ENCODE results near the gene GNB1.

The GNB1 gene

DNA sequence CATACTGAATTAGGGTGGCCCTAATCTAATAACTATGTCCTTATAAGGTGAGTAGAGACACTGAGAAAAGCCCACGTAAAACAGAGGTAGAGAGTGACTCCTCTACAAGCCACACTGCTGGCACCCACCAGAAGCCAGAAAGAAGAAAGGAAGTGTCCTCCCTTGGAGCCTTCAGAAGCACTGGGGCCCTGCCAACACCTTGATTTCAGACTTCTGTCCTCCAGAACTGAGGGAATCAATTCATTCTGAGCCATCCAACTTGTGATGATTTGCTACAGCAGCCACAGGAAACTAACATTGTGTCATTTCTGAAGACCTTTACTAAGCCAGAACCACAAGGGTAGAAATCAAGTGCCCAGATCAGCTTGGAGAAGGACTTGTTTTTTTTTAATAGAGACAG lies 15.0 kb downstream of the GNB1 start:
- H3K18ac ChIP-seq (ENCODE audit: low read depth in 1 of 2, low read length in 2 of 2) = no peak overlapping the region
- no peak overlapping the region for H3K4me2 ChIP-seq (ENCODE audit: low read length, poor library complexity, severe bottlenecking)
- H2AK5ac ChIP-seq (ENCODE audit: low read length, severe bottlenecking) = no peak overlapping the region
- no peak overlapping the region for H2BK12ac ChIP-seq (ENCODE audit: low read length in 2 of 2)
- no peak for DNase-seq
- no peak overlapping the region for H3K4ac ChIP-seq (ENCODE audit: low read depth in 1 of 2, low read length in 2 of 2)
- 100% methylated on average over 1 of the region's 1 CpG for WGBS
- H4K91ac ChIP-seq (ENCODE audit: low read length) = no peak overlapping the region
- H3K4me1 ChIP-seq (ENCODE audit: control insufficient read depth, insufficient read depth, low read depth, low read length) = peaks cover 20% of the 10 kb centered on the region
- no peak overlapping the region for H2BK120ac ChIP-seq (ENCODE audit: low read depth, low read length)
- H3K23ac ChIP-seq (ENCODE audit: low read length in 2 of 2) = no peak overlapping the region
- H4K8ac ChIP-seq (ENCODE audit: low read length) = no peak overlapping the region
- no peak overlapping the region for H2AFZ ChIP-seq (ENCODE audit: low read depth, low read length)
- H2BK5ac ChIP-seq (ENCODE audit: low read depth, low read length, poor library complexity, severe bottlenecking) = no peak overlapping the region
- no peak overlapping the region for H3K14ac ChIP-seq (ENCODE audit: low read length in 2 of 2)
- no peaks in the 10 kb centered on the region for H3K79me1 ChIP-seq (replicated peaks; ENCODE audit: low read length, poor library complexity, severe bottlenecking)
- H2BK15ac ChIP-seq (ENCODE audit: low read depth, poor library complexity, severe bottlenecking) = no peak overlapping the region
- H3K27me3 ChIP-seq (ENCODE audit: control insufficient read depth in 1 of 2, insufficient read depth in 1 of 2, low read length in 2 of 2) = no peaks in the 10 kb centered on the region
- H3K27ac ChIP-seq (ENCODE audit: low read length, poor library complexity, severe bottlenecking) = peak overlapping the region; percentile 1
- H3K36me3 ChIP-seq (ENCODE audit: control insufficient read depth in 1 of 2, insufficient read depth in 2 of 2, low read depth in 1 of 2, low read length in 2 of 2) = peaks cover 43 to 56% of the 10 kb centered on the region in 2 experiments
- H3K4me3 ChIP-seq (ENCODE audit: insufficient read depth in 1 of 2, low read depth in 1 of 2, low read length in 2 of 2) = no peak overlapping the region
- H3K9ac ChIP-seq (ENCODE audit: low read length) = no peak overlapping the region
- H3K9me3 ChIP-seq (ENCODE audit: control insufficient read depth, low read length) = no peaks in the 10 kb centered on the region

DNA sequence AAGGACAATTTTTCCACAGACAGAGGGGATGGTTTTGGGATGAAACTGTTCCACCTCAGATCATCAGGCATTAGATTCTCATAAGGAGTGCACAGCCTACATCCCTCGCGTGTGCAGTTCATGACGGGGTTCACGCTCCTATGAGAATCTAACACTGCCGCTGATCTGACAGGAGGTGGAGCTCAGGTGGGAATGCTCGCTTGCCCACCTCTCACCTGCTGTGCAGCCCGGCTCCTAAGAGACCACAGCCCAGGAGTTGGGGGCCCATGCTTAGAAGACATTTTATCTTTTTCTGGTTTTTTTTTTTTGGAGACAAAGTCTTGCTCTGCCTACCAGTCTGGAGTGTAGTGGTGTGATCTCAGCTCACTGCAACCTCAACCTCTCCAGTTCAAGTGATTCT lies 16.0 kb downstream of the GNB1 start:
- H2BK12ac ChIP-seq (ENCODE audit: low read length in 2 of 2) = no peak overlapping the region
- H3K27me3 ChIP-seq (ENCODE audit: control insufficient read depth in 1 of 2, insufficient read depth in 1 of 2, low read length in 2 of 2) = no peaks in the 10 kb centered on the region
- no peak overlapping the region for H3K4me3 ChIP-seq (ENCODE audit: insufficient read depth in 1 of 2, low read depth in 1 of 2, low read length in 2 of 2)
- no peaks in the 10 kb centered on the region for H3K79me1 ChIP-seq (replicated peaks; ENCODE audit: low read length, poor library complexity, severe bottlenecking)
- no peak overlapping the region for H3K4me2 ChIP-seq (ENCODE audit: low read length, poor library complexity, severe bottlenecking)
- H3K4me1 ChIP-seq (ENCODE audit: control insufficient read depth, insufficient read depth, low read depth, low read length) = peaks cover 15% of the 10 kb centered on the region
- peaks cover 43 to 56% of the 10 kb centered on the region in 2 experiments for H3K36me3 ChIP-seq (ENCODE audit: control insufficient read depth in 1 of 2, insufficient read depth in 2 of 2, low read depth in 1 of 2, low read length in 2 of 2)
- 97% methylated on average over 7 of the region's 7 CpGs for WGBS
- no peak overlapping the region for H3K4ac ChIP-seq (ENCODE audit: low read depth in 1 of 2, low read length in 2 of 2)
- DNase-seq = no peak
- H3K27ac ChIP-seq (ENCODE audit: low read length, poor library complexity, severe bottlenecking) = peak overlapping the region; percentile 17
- H2BK15ac ChIP-seq (ENCODE audit: low read depth, poor library complexity, severe bottlenecking) = no peak overlapping the region
- H3K23ac ChIP-seq (ENCODE audit: low read length in 2 of 2) = no peak overlapping the region
- no peak overlapping the region for H2AK5ac ChIP-seq (ENCODE audit: low read length, severe bottlenecking)
- H4K8ac ChIP-seq (ENCODE audit: low read length) = no peak overlapping the region
- no peak overlapping the region for H3K18ac ChIP-seq (ENCODE audit: low read depth in 1 of 2, low read length in 2 of 2)
- no peak overlapping the region for H4K91ac ChIP-seq (ENCODE audit: low read length)
- no peak overlapping the region for H2BK5ac ChIP-seq (ENCODE audit: low read depth, low read length, poor library complexity, severe bottlenecking)
- no peak overlapping the region for H3K14ac ChIP-seq (ENCODE audit: low read length in 2 of 2)
- no peak overlapping the region for H3K9ac ChIP-seq (ENCODE audit: low read length)
- H2BK120ac ChIP-seq (ENCODE audit: low read depth, low read length) = no peak overlapping the region
- H3K9me3 ChIP-seq (ENCODE audit: control insufficient read depth, low read length) = no peaks in the 10 kb centered on the region
- H2AFZ ChIP-seq (ENCODE audit: low read depth, low read length) = no peak overlapping the region

DNA sequence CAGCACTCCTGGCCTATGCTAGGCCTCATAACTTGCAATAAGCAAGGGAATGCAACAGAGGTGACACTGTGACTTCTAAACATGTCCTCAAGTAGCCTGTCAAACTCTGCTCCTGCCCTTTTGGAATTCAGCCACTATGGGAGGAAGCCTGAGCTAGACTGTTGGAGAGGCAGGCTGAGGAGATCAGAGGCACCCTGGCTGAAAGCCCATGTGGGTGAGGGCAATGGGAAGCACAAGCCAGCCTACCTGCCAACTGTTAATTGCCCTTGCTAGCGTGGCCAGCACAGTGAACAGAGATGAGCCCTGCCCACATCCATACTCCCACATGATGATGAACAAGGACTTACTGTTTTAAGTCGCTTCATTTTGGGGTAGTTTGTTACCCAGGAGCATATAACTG lies 17.7 kb downstream of the GNB1 start:
- no peaks in the 10 kb centered on the region for H3K79me1 ChIP-seq (replicated peaks; ENCODE audit: low read length, poor library complexity, severe bottlenecking)
- H3K4me3 ChIP-seq (ENCODE audit: insufficient read depth in 1 of 2, low read depth in 1 of 2, low read length in 2 of 2) = no peak overlapping the region
- H3K9ac ChIP-seq (ENCODE audit: low read length) = no peak overlapping the region
- no peak overlapping the region for H3K4me2 ChIP-seq (ENCODE audit: low read length, poor library complexity, severe bottlenecking)
- no peak overlapping the region for H3K23ac ChIP-seq (ENCODE audit: low read length in 2 of 2)
- H3K27ac ChIP-seq (ENCODE audit: low read length, poor library complexity, severe bottlenecking) = no peak overlapping the region
- no peak overlapping the region for H2AFZ ChIP-seq (ENCODE audit: low read depth, low read length)
- no peak overlapping the region for H2BK15ac ChIP-seq (ENCODE audit: low read depth, poor library complexity, severe bottlenecking)
- no peak overlapping the region for H4K91ac ChIP-seq (ENCODE audit: low read length)
- H3K14ac ChIP-seq (ENCODE audit: low read length in 2 of 2) = no peak overlapping the region
- H3K4me1 ChIP-seq (ENCODE audit: control insufficient read depth, insufficient read depth, low read depth, low read length) = peaks cover 13% of the 10 kb centered on the region
- H3K4ac ChIP-seq (ENCODE audit: low read depth in 1 of 2, low read length in 2 of 2) = no peak overlapping the region
- H3K27me3 ChIP-seq (ENCODE audit: control insufficient read depth in 1 of 2, insufficient read depth in 1 of 2, low read length in 2 of 2) = no peaks in the 10 kb centered on the region
- no peak overlapping the region for H2BK120ac ChIP-seq (ENCODE audit: low read depth, low read length)
- H3K9me3 ChIP-seq (ENCODE audit: control insufficient read depth, low read length) = no peaks in the 10 kb centered on the region
- peaks cover 36 to 45% of the 10 kb centered on the region in 2 experiments for H3K36me3 ChIP-seq (ENCODE audit: control insufficient read depth in 1 of 2, insufficient read depth in 2 of 2, low read depth in 1 of 2, low read length in 2 of 2)
- no peak overlapping the region for H3K18ac ChIP-seq (ENCODE audit: low read depth in 1 of 2, low read length in 2 of 2)
- H2BK5ac ChIP-seq (ENCODE audit: low read depth, low read length, poor library complexity, severe bottlenecking) = no peak overlapping the region
- H2AK5ac ChIP-seq (ENCODE audit: low read length, severe bottlenecking) = no peak overlapping the region
- H4K8ac ChIP-seq (ENCODE audit: low read length) = no peak overlapping the region
- H2BK12ac ChIP-seq (ENCODE audit: low read length in 2 of 2) = no peak overlapping the region
- 98% methylated on average over 2 of the region's 2 CpGs for WGBS
- DNase-seq = no peak

DNA sequence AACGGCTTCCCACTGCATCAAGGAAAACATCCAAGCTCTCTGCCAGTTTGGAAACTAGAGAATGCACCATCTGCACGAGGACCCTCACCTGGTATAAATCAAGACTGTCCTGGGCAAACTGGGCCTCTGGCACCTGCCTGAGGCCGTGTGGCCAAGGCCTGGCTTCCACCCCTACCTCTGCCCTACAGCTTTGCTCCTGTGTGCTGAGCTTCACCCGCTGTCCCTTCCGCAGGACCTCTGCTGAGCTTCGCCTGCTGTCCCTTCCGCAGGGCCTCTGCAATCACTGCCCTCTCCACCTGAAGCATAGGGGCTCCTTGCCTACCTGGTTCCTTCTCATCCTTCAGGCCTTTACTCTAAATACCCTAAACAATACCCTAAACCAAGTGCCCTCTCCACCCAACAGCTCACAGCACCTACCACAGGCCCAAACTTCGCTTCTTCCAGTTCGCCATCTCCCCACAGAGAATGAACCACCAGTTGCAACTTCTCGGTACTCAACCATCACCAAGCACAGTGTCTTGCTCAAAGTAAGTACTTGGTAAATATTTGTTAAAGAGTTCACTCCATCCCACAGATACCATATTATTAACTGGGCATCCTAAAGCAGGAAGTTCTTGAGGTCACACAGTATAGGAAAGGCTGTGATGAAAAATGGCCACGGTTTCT lies 18.4 kb downstream of the GNB1 start:
- Histone ChIP-seq H3K9ac (ENCODE audit: low read length) (no peak overlapping the region), H2AFZ (ENCODE audit: low read depth, low read length) (no peak overlapping the region), H3K4me3 (ENCODE audit: insufficient read depth in 1 of 2, low read depth in 1 of 2, low read length in 2 of 2) (no peak overlapping the region), H3K27ac (ENCODE audit: low read length, poor library complexity, severe bottlenecking) (no peak overlapping the region), H3K23ac (ENCODE audit: low read length in 2 of 2) (no peak overlapping the region), H4K8ac (ENCODE audit: low read length) (no peak overlapping the region), H3K14ac (ENCODE audit: low read length in 2 of 2) (no peak overlapping the region), H2BK120ac (ENCODE audit: low read depth, low read length) (no peak overlapping the region), H3K18ac (ENCODE audit: low read depth in 1 of 2, low read length in 2 of 2) (no peak overlapping the region), H4K91ac (ENCODE audit: low read length) (no peak overlapping the region), H3K36me3 (ENCODE audit: control insufficient read depth in 1 of 2, insufficient read depth in 2 of 2, low read depth in 1 of 2, low read length in 2 of 2) (peaks cover 36 to 38% of the 10 kb centered on the region in 2 experiments), H3K79me1 (replicated peaks; ENCODE audit: low read length, poor library complexity, severe bottlenecking) (no peaks in the 10 kb centered on the region), H2BK12ac (ENCODE audit: low read length in 2 of 2) (no peak overlapping the region), H3K9me3 (ENCODE audit: control insufficient read depth, low read length) (no peaks in the 10 kb centered on the region), H3K27me3 (ENCODE audit: control insufficient read depth in 1 of 2, insufficient read depth in 1 of 2, low read length in 2 of 2) (no peaks in the 10 kb centered on the region), H2AK5ac (ENCODE audit: low read length, severe bottlenecking) (no peak overlapping the region), H2BK5ac (ENCODE audit: low read depth, low read length, poor library complexity, severe bottlenecking) (no peak overlapping the region), H2BK15ac (ENCODE audit: low read depth, poor library complexity, severe bottlenecking) (no peak overlapping the region), H3K4me1 (ENCODE audit: control insufficient read depth, insufficient read depth, low read depth, low read length) (peaks cover 11% of the 10 kb centered on the region), H3K4me2 (ENCODE audit: low read length, poor library complexity, severe bottlenecking) (no peak overlapping the region), H3K4ac (ENCODE audit: low read depth in 1 of 2, low read length in 2 of 2) (no peak overlapping the region)
- DNase-seq = no peak
- 95% methylated on average over 9 of the region's 11 CpGs for WGBS
